Lung (tissue), 12 donors: ENCODE measurements around the gene CFAP97. TPM values are rescaled to one million over a fixed set of nuclear protein-coding genes. Genes with fewer than 3 reads are reported as not detected.
A peak's percentile ranks its signal among the peaks of the same experiment; 100 is the strongest.
"Not testable (repeated sequence)": the region's sequence is repeated elsewhere in the genome, so short reads cannot be mapped to it uniquely, and the experiment has no call there.

Experiments
- ATAC-seq: fragments of 200-7000 bp; cut with Tn5 transposase; one replicate; pipeline ENCODE4 v1.9.1; 2020; ENCODE audit warnings: moderate number of reproducible peaks; ENCODE audit not compliant: insufficient read depth, low FRiP score
- DNase-seq, 3 donors: peaks; one replicate each; pipeline ENCODE4 v3.0.0-alpha.2; 2013 to 2017
- H3K27ac ChIP-seq, 2 donors: one replicate each; pipeline ENCODE4 v1.5.1; 2013; ENCODE audit warnings: mild to moderate bottlenecking in 2 of 2, moderate library complexity in 2 of 2, control low read depth in 1 of 2, inconsistent platforms in 1 of 2, low read depth in 1 of 2, low read length in 1 of 2
- H3K27me3 ChIP-seq, 3 donors: one replicate each; pipeline ENCODE4 v1.5.1; 2013; ENCODE audit warnings: low read length in 2 of 3; ENCODE audit not compliant: control insufficient read depth in 3 of 3, insufficient read depth in 3 of 3
- H3K36me3 ChIP-seq, 4 donors: one replicate each; pipeline ENCODE4 v1.5.1; 2013; ENCODE audit warnings: low read length in 4 of 4, mild to moderate bottlenecking in 1 of 4, moderate library complexity in 1 of 4; ENCODE audit not compliant: control insufficient read depth in 4 of 4, insufficient read depth in 4 of 4
- H3K4me1 ChIP-seq, 5 donors: one replicate each; pipeline ENCODE4 v1.5.1; 2013; ENCODE audit warnings: low read length in 5 of 5, mild to moderate bottlenecking in 2 of 5, moderate library complexity in 1 of 5; ENCODE audit not compliant: control insufficient read depth in 5 of 5, insufficient read depth in 5 of 5
- H3K4me3 ChIP-seq: one replicate; pipeline ENCODE4 v1.5.1; 2013; ENCODE audit warnings: mild to moderate bottlenecking, control low read depth, moderate library complexity
- H3K9ac ChIP-seq, 2 donors: one replicate each; pipeline ENCODE4 v1.5.1; 2013; ENCODE audit warnings: low read length in 2 of 2, control low read depth in 1 of 2; ENCODE audit not compliant: insufficient read depth in 1 of 2
- H3K9me3 ChIP-seq, 4 donors: one replicate each; pipeline ENCODE4 v1.5.1; 2013; ENCODE audit warnings: low read length in 3 of 4, mild to moderate bottlenecking in 1 of 4, moderate library complexity in 1 of 4; ENCODE audit not compliant: control insufficient read depth in 4 of 4, insufficient read depth in 3 of 4
- WGBS, 2 donors: extraction: QIAGEN DNeasy Blood & Tissue Kit; methylation state at CpG; one replicate each; pipeline ENCODE4 v1.1.7; 2013; 5-methylcytosine and 5-hydroxymethylcytosine counted together
- polyA plus RNA-seq, 2 donors: library from polyadenylated mRNA; stranded (reverse); fragments of 200-250 nt; gene quantifications; one replicate each; pipeline ENCODE4 v1.2.1, GENCODE V29; 2013
- total RNA-seq, 2 donors: library from RNA; depleted of rRNA in 1 of 2; stranded (reverse); fragments of >200 nt in 1 of 2; gene quantifications; one replicate each; pipeline ENCODE4 v1.2.1, GENCODE V29; 2014 to 2021
- TF ChIP-seq, protein P1 (sequence below): IDR thresholded peaks from 2 replicates; pipeline ENCODE4 v1.5.1; 2012; ENCODE audit warnings: mild to moderate bottlenecking; ENCODE audit errors: control extremely low read depth, extremely low read depth
- donor health status: control.
- donor health status: control.
- donor health status: Bipolar disorder and iron deficiency.
- donor health status: healthy.
- donor health status: DM: yes; HTN: yes; CAD: no.

Gene CFAP97
- total and polyA plus RNA-seq, 4 donors: 5.4 to 39.2 (median 22.0) TPM

DNA sequence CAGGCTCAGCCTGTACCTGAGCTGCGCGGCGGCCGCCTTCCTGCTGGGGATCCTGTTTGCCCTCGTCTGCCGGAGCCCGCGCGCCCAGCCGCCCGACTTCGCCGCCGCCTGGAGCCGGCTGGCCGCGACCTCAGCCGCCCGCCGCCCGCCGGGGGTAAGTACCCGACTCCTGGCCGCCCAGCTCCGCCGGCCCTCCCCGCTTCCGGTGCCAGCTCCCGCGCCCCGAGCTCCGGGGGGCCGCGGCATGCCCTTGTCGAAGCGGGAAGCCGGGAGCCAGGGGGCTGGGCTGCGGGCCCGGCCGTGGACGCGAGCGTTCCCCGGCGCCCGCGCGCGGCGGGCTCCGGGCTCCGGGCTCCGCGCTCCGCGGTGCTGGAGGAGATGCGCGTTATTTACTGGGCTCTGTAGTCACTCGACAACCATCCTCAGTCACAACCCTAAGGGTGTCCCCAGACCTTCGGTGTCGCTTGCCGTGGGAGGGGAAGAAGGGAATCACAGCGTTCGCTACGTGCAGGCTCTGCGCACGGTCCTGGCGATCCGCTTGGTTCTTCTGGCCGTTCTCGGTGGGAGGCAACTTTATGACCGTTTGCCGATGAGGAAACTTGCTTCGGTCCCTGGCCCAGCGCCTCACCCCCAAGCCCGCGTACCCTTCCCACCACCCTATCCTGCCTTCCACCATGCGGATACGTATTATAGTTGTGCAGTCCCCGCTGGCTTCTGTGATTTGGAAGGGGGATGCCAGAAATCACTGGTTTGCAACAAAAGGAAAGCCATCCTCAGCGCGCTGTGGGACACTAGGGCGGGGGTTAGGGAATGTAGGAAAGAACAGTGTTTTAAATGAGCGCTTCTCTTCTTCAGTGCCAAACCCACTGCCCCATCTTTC lies 6.5 kb upstream of the CFAP97 start:
- TF ChIP-seq, protein P1, sequence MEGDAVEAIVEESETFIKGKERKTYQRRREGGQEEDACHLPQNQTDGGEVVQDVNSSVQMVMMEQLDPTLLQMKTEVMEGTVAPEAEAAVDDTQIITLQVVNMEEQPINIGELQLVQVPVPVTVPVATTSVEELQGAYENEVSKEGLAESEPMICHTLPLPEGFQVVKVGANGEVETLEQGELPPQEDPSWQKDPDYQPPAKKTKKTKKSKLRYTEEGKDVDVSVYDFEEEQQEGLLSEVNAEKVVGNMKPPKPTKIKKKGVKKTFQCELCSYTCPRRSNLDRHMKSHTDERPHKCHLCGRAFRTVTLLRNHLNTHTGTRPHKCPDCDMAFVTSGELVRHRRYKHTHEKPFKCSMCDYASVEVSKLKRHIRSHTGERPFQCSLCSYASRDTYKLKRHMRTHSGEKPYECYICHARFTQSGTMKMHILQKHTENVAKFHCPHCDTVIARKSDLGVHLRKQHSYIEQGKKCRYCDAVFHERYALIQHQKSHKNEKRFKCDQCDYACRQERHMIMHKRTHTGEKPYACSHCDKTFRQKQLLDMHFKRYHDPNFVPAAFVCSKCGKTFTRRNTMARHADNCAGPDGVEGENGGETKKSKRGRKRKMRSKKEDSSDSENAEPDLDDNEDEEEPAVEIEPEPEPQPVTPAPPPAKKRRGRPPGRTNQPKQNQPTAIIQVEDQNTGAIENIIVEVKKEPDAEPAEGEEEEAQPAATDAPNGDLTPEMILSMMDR: no peak
- Histone ChIP-seq H3K36me3 (peaks cover 0 to 2% (median 0%) of the 10 kb centered on the region in 4 donors), H3K9ac (peak overlapping the region; percentile 63 to 99), H3K4me3 (peak overlapping the region; percentile 79), H3K27ac (peak overlapping the region; percentile 80 to 93), H3K27me3 (peaks cover 0 to 4% (median 0%) of the 10 kb centered on the region in 3 donors), H3K9me3 (no peaks in the 10 kb centered on the region), H3K4me1 (peaks cover 1 to 19% (median 3%) of the 10 kb centered on the region in 5 donors)
- DNase-seq: peak; percentile 76 to 85 (median 79)
- WGBS, 2 donors: 1% methylated on average over 70 to 84 of the region's 84 CpGs
- peak; percentile 5 for ATAC-seq

DNA sequence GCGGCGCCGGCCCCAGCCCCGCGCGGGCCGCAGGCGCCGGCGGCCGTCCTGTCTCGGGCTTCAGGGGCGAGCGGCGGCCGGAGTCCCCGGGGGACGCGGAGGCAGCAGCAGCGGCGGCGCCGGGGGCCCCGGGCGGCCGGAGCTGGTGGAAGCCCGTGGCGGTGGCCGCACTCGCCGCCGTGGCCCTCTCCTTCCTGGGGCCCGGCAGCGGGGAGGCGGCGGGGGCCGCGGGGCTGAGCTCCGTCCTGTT lies 6.0 kb upstream of the CFAP97 start:
- H3K9me3 ChIP-seq, DNase-seq, ATAC-seq, H3K27me3 ChIP-seq, H3K9ac ChIP-seq, H3K36me3 ChIP-seq: not testable (repeated sequence)
- Histone ChIP-seq H3K4me1 (peaks cover 1 to 22% (median 3%) of the 10 kb centered on the region in 5 donors), H3K4me3 (peak overlapping the region; percentile 79), H3K27ac (peak overlapping the region; percentile 80 to 93)
- 0 to 1% methylated on average over 26 to 39 of the region's 39 CpGs for WGBS, 2 donors

DNA sequence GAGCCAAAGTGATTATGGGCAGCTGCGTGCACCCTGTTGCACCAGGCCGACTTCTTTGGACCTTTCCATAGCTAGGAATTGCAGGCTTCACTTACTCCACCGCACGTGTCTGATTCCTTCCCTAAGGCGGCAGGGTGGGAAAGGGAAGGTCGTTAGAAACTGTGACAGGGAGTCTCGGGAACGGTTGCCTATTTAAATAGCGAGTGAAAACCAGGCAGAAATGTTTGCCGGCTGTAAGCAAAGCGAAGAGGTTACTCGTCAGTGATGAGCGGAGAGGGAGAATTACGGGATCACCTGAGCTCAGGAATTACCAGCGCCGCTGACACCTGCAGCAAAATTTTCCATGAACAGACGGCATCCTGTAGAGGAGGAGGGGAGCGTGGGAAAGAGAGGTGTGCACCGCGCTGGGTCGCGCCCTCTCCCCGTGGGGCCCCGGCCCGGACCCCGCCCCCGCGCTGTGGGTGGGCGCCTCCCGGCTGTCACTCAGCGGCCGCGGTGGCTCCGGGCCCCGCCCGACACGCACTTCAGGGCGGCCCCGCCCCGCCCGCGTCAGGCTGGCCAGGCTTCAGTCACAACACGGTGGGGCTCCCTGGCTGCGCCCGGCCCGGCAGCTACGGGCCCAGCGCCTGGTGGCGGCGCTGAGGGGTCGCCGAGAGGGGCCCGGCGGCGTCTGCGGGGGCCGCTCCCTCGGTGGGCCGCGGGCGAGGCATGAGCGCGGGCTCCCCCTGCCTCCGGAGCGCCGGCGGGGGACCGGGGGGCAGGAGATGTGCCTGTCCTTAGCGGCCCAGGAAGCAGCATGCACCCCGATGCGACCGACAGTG lies 5.4 kb upstream of the CFAP97 start, which contains the start of gene SNX25:
SNX25 (plus strand) TSS at position 568 of the 821 bp plus-strand sequence; CDS start at position 797, 229 bp downstream.
- peak; percentile 85 to 89 (median 89) for DNase-seq

More for the DNA sequence above, 5.4 kb upstream of the CFAP97 start, which contains the start of gene SNX25:
- Histone ChIP-seq H3K36me3 (peaks cover 0 to 2% (median 0%) of the 10 kb centered on the region in 4 donors), H3K27me3 (peaks cover 0 to 4% (median 0%) of the 10 kb centered on the region in 3 donors), H3K27ac (peak within 1 kb of the TSS; percentile 80 to 93), H3K4me3 (peak within 1 kb of the TSS; percentile 79), H3K9me3 (no peaks in the 10 kb centered on the region), H3K4me1 (peaks cover 1 to 27% (median 8%) of the 10 kb centered on the region in 5 donors), H3K9ac (peak within 1 kb of the TSS; percentile 63 to 99)
- TF ChIP-seq, protein P1: no peak
- 1% methylated on average over 64 to 72 of the region's 72 CpGs for WGBS, 2 donors
- peak; percentile 91 for ATAC-seq
